ENCODE measurements around the gene MYH7B. TPM values are rescaled to one million over a fixed set of nuclear protein-coding genes. Genes with fewer than 3 reads are reported as not detected.

MYH7B gene
- under 1 TPM in 1 of 2 donors, not detected in 1; 0.70 TPM for total RNA-seq

- DNase-seq (ENCODE audit: low spot score in 2 of 2) (peak; percentile 97 to 100), ATAC-seq (peak; percentile 96 to 97)
Observed at GRCh38 chr20:34955231-34956040, at the start of gene MYH7B, which contains the start of gene GSS. MYH7B (plus strand) TSS chr20:34955868; CDS start chr20:34978006, 22,138 bp downstream. GSS (minus strand) TSS chr20:34955806; CDS start chr20:34951852, 3,954 bp downstream.

GRCh38 chr20:34907616-34908469 is 47.8 kb upstream of the MYH7B start:
- no peak overlapping the region for H3K27ac Mint-ChIP-seq
- no peaks in the 10 kb centered on the region for H3K9me3 Mint-ChIP-seq
- peaks cover 0 to 7% of the 10 kb centered on the region in 2 donors for H3K36me3 Mint-ChIP-seq
- ATAC-seq, result no peak
- no peak for DNase-seq (ENCODE audit: low spot score in 2 of 2)

More at GRCh38 chr20:34955231-34956040, at the start of gene MYH7B, which contains the start of gene GSS:
- Mint-ChIP-seq H3K36me3 (peaks cover 11% of the 10 kb centered on the region in 2 donors), H3K9me3 (peaks cover 0 to 5% of the 10 kb centered on the region in 2 donors), H3K27ac (peak within 1 kb of the TSS; percentile 96 to 99)

DNA sequence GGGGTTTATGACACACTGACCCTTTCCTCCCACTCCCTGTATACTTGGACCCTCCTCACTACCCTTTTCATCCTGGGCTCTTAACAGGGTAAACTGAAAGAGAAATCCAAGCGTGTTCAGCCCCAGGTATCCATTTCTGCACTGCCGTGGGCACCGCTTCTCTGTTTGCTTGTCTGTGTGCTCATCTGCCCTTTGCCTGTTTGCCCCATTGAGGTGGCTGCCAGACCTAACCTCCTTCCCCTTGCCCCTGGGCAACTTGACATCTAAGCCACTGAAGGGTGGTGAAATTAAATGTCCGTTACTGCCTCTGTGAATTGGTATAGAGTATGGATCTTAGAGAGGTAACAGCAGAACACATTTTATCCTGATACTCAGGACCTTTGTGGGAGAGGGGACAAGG is 40.5 kb upstream of the MYH7B start:
- DNase-seq (ENCODE audit: low spot score in 2 of 2), result no peak
- no peak for ATAC-seq
- H3K9me3 Mint-ChIP-seq, result peaks cover 0 to 10% of the 10 kb centered on the region in 2 donors
- peaks cover under 1 to 39% of the 10 kb centered on the region in 2 donors for H3K36me3 Mint-ChIP-seq
- peak overlapping the region in 1 of 2 donors; percentile 24 for H3K27ac Mint-ChIP-seq

- peaks cover 0 to 13% of the 10 kb centered on the region in 2 donors for H3K9me3 Mint-ChIP-seq
- H3K27ac Mint-ChIP-seq, result peak overlapping the region in 1 of 2 donors; percentile 0
- DNase-seq (ENCODE audit: low spot score in 2 of 2) (no peak), ATAC-seq (no peak)
- peaks cover 5 to 47% of the 10 kb centered on the region in 2 donors for H3K36me3 Mint-ChIP-seq
Observed at GRCh38 chr20:34915749-34916455, 39.8 kb upstream of the MYH7B start.

DNA sequence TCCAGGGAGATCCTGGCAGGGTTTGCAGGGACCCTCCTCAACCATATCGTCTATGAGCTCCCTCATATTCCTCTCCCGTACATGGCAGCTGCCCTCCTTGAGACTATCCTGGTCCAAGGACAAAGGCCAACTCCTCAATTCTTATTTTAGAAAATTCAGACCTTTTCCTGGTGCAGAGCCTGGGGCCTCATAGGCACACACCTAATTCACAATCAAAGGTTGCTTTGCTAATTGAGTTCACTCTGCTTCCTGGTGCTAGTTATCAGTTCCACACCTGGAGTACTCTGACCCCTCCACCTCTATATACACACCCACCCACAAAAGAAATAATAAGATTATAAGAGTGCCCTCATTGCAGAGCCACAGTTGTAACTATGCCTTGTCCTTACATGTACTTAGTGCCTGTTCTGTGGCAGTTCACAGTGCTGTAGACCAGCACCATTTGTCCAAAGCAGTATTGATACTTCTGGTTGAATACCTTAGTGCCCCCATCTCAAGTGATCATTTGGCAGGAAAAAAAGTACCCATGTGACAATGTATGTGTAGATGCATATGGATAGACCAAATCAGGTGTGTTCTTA is 38.8 kb upstream of the MYH7B start:
- no peak for DNase-seq (ENCODE audit: low spot score in 2 of 2)
- H3K27ac Mint-ChIP-seq, result peak overlapping the region in 1 of 2 donors; percentile 84
- H3K36me3 Mint-ChIP-seq, result peaks cover 5 to 50% of the 10 kb centered on the region in 2 donors
- H3K9me3 Mint-ChIP-seq, result peaks cover 0 to 13% of the 10 kb centered on the region in 2 donors
- no peak for ATAC-seq

- peak overlapping the region in 1 of 2 donors; percentile 18 for H3K27ac Mint-ChIP-seq
- ATAC-seq (peak; percentile 68 to 75), DNase-seq (ENCODE audit: low spot score in 2 of 2) (peak in 1 of 2 donors; percentile 18)
- H3K36me3 Mint-ChIP-seq, result peaks cover 5 to 51% of the 10 kb centered on the region in 2 donors
- H3K9me3 Mint-ChIP-seq, result peaks cover 0 to 13% of the 10 kb centered on the region in 2 donors
Observed at GRCh38 chr20:34920055-34920454, 35.6 kb upstream of the MYH7B start.

DNA sequence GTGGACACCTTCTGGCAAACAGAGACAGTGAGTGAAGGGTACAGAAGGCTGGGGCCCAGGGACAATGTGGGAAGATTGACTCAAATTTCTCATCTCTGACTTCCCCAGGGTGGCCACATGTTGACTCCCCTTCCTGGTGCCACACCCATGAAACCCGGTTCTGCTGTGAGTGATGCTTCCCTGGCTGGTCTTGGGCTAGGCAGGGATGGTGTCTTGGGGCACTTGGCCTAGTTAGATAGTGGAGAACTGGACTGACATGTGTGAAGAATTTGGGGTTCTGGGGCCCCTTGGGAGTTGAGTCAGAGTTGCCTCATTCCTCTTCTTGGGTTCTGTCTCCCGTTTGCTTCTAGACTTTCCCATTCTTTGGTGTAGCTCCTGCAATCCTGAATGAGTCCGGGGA is 34.2 kb upstream of the MYH7B start:
- peaks cover 0 to 13% of the 10 kb centered on the region in 2 donors for H3K9me3 Mint-ChIP-seq
- DNase-seq (ENCODE audit: low spot score in 2 of 2) (no peak), ATAC-seq (peak in 1 of 2 donors; percentile 17)
- H3K36me3 Mint-ChIP-seq, result peaks cover 5 to 51% of the 10 kb centered on the region in 2 donors
- H3K27ac Mint-ChIP-seq, result no peak overlapping the region

- ATAC-seq, result no peak
- DNase-seq (ENCODE audit: low spot score in 2 of 2), result no peak
- Mint-ChIP-seq H3K36me3 (peaks cover 5 to 38% of the 10 kb centered on the region in 2 donors), H3K9me3 (peaks cover 0 to 13% of the 10 kb centered on the region in 2 donors), H3K27ac (no peak overlapping the region)
Observed at GRCh38 chr20:34922654-34923381, 32.9 kb upstream of the MYH7B start.

GRCh38 chr20:34923414-34923813 is 32.3 kb upstream of the MYH7B start:
- H3K36me3 Mint-ChIP-seq, result peaks cover 5 to 32% of the 10 kb centered on the region in 2 donors
- DNase-seq (ENCODE audit: low spot score in 2 of 2) (no peak), ATAC-seq (no peak)
- H3K9me3 Mint-ChIP-seq, result peaks cover 0 to 8% of the 10 kb centered on the region in 2 donors
- H3K27ac Mint-ChIP-seq, result no peak overlapping the region

GRCh38 chr20:34925341-34925740 is 30.3 kb upstream of the MYH7B start:
- ATAC-seq, result no peak
- Mint-ChIP-seq H3K27ac (peak overlapping the region; percentile 31 to 87), H3K36me3 (peaks cover 2 to 25% of the 10 kb centered on the region in 2 donors), H3K9me3 (peaks cover 0 to under 1% of the 10 kb centered on the region in 2 donors)
- DNase-seq (ENCODE audit: low spot score in 2 of 2), result no peak

GRCh38 chr20:34925981-34926380 is 29.7 kb upstream of the MYH7B start:
- Mint-ChIP-seq H3K27ac (peak overlapping the region; percentile 31 to 87), H3K9me3 (no peaks in the 10 kb centered on the region), H3K36me3 (peaks cover 3 to 25% of the 10 kb centered on the region in 2 donors)
- DNase-seq (ENCODE audit: low spot score in 2 of 2), result no peak
- ATAC-seq, result no peak

- ATAC-seq (no peak), DNase-seq (ENCODE audit: low spot score in 2 of 2) (no peak)
- Mint-ChIP-seq H3K9me3 (no peaks in the 10 kb centered on the region), H3K36me3 (peaks cover 4 to 22% of the 10 kb centered on the region in 2 donors), H3K27ac (peak overlapping the region; percentile 31 to 78)
Observed at GRCh38 chr20:34926581-34926980, 29.1 kb upstream of the MYH7B start.

DNA sequence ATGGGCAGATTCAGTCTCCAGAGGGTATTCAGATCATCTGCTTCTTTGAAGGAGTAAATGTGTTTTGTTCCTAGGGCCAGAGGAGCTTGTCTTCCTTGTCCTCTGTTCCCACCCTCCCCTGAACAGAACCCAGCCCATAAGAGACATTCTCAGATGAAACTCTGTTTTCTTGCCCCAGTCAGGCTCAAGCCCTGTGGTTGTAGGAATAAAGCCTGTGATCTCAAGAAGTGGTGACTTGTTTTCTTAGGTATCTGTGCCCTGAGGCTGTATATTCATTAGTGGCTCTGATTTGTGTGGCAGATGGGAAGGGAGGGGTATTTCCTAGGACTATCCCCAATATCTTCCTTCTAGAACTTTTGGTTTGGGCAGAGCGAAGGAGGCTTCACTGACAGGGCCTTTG is 27.9 kb upstream of the MYH7B start:
- no peak for DNase-seq (ENCODE audit: low spot score in 2 of 2)
- no peaks in the 10 kb centered on the region for H3K9me3 Mint-ChIP-seq
- ATAC-seq, result no peak
- H3K36me3 Mint-ChIP-seq, result peaks cover 4 to 17% of the 10 kb centered on the region in 2 donors
- H3K27ac Mint-ChIP-seq, result peak overlapping the region; percentile 24 to 31

GRCh38 chr20:34928411-34928810 is 27.3 kb upstream of the MYH7B start:
- no peaks in the 10 kb centered on the region for H3K9me3 Mint-ChIP-seq
- H3K27ac Mint-ChIP-seq, result peak overlapping the region in 1 of 2 donors; percentile 17
- DNase-seq (ENCODE audit: low spot score in 2 of 2), result no peak
- no peak for ATAC-seq
- H3K36me3 Mint-ChIP-seq, result peaks cover 9 to 17% of the 10 kb centered on the region in 2 donors

DNA sequence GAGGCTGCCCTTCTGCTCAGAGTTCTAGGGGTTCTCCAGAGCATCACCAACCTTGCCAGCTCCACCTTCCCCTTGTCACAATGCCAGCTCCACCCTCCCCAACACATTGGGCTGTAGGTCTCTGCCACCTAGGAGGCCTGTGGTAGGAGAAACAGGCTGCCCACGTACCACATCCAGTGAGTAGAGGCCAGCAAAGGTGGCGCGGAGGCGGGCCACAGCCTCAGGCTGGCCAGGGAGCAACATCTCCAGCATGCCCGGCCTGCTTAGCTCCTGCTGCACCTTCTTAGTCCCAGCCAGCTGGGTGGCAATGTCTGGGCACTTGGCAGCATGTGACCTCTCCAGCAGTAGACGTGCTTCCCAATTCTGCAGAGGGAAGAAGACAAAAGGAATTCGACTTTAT is 23.9 kb upstream of the MYH7B start:
- DNase-seq (ENCODE audit: low spot score in 2 of 2) (no peak), ATAC-seq (no peak)
- H3K27ac Mint-ChIP-seq, result peak overlapping the region in 1 of 2 donors; percentile 67
- peaks cover 10 to 20% of the 10 kb centered on the region in 2 donors for H3K36me3 Mint-ChIP-seq
- H3K9me3 Mint-ChIP-seq, result no peaks in the 10 kb centered on the region

All from activated naive CD4-positive, alpha-beta T cell treated with anti-CD3 and anti-CD28 coated beads, Interleukin-2, amount 50 U/mL, for 72 hours (primary cell).